B cell (primary cell): ENCODE data around the gene LRP1.

Source experiments
- CTCF ChIP-seq: fragments of 200-600 bp; IDR thresholded peaks from one replicate; pipeline ENCODE4 v1.8.0; 2022; ENCODE audit warnings: antibody characterized with exemption, mild to moderate bottlenecking
- EZH2 ChIP-seq: IDR thresholded peaks from 2 replicates; pipeline ENCODE4 v1.6.1; 2012; ENCODE audit warnings: borderline replicate concordance, low read depth, mild to moderate bottlenecking, moderate library complexity, low read length; ENCODE audit not compliant: insufficient read depth, poor library complexity, severe bottlenecking

GRCh38 chr12:57079821-57080220 lies 48.5 kb upstream of the LRP1 start:
- TF ChIP-seq EZH2: no peak
- TF ChIP-seq CTCF: no peak
